Transverse colon (tissue), 4 donors: ENCODE results near the gene TPO. TPM values are rescaled to one million over a fixed set of nuclear protein-coding genes. Genes with fewer than 3 reads are reported as not detected.

Experiments used
- DNase-seq: peaks from one replicate; pipeline ENCODE4 v3.0.0-alpha.2; 2019
- H3K27ac ChIP-seq, 4 donors: fragments of 200-600 bp; sonication (generic); 2 replicates each; pipeline ENCODE4 v1.5.1; 2016 to 2018; ENCODE audit warnings: inconsistent platforms in 4 of 4
- H3K27me3 ChIP-seq: fragments of 200-600 bp; sonication (generic); 2 replicates; pipeline ENCODE4 v1.5.1; 2017; ENCODE audit warnings: inconsistent platforms
- H3K36me3 ChIP-seq, 4 donors: fragments of 200-600 bp; sonication (generic); 2 replicates each; pipeline ENCODE4 v1.5.1; 2017 to 2019; ENCODE audit warnings: inconsistent platforms in 4 of 4
- H3K4me1 ChIP-seq, 4 donors: fragments of 200-600 bp; sonication (generic); 2 replicates each; pipeline ENCODE4 v1.5.1; 2017 to 2020; ENCODE audit warnings: inconsistent platforms in 4 of 4
- H3K4me3 ChIP-seq, 4 donors: fragments of 200-600 bp; sonication (generic); 1 replicate in 1 of 4; 2 replicates in 3 of 4; pipeline versions ENCODE4 v1.5.1 to v1.6.1; 2017 to 2019; ENCODE audit warnings: inconsistent platforms in 4 of 4
- H3K9me3 ChIP-seq, 2 donors: fragments of 200-600 bp; sonication (generic); 2 replicates each; pipeline ENCODE4 v1.5.1; 2017 to 2019; ENCODE audit warnings: inconsistent platforms in 2 of 2
- EP300 ChIP-seq: sonication (generic); formaldehyde crosslinking; IDR thresholded peaks from one replicate; pipeline ENCODE4 v1.6.1; 2017; ENCODE audit warnings: antibody characterized with exemption, low read depth
- POLR2A ChIP-seq: fragments of 450-650 bp; IDR thresholded peaks from one replicate; pipeline ENCODE4 v1.6.1; 2016; ENCODE audit warnings: antibody characterized with exemption, mild to moderate bottlenecking, moderate library complexity
- POLR2AphosphoS5 ChIP-seq, 3 donors: sonication (generic); formaldehyde crosslinking; IDR thresholded peaks; one replicate each; pipeline ENCODE4 v1.6.1; 2016; ENCODE audit warnings: antibody characterized with exemption in 3 of 3
- WGBS, 2 donors: methylation state at CpG; one replicate each; pipeline ENCODE4 v1.1.5; 2018; ENCODE audit warnings: low coverage in 1 of 2; 5-methylcytosine and 5-hydroxymethylcytosine counted together
- in situ Hi-C, 4 donors: fragments of 200-750 bp; cut with MboI; loops; one replicate each; pipeline versions ENCODE4 v1.15.0 to v1.15.1; 2017; ENCODE audit warnings: low sequenced_read_pairs in 3 of 4, low pct_ligation_motif_present in 1 of 4, low pct_unique_long_range_greater_than_20kb in 1 of 4
- intact Hi-C: fragments of 100-400 bp; cut with DNase I; formaldehyde crosslinking; loops from one replicate; pipeline ENCODE4 v1.15.1; 2023; ENCODE audit warnings: low total_unique reads
- total RNA-seq, 4 donors: library from RNA; depleted of rRNA; stranded (reverse); fragments of >200 nt; gene quantifications; one replicate each; pipeline ENCODE4 v1.1.0, GENCODE V29; 2016
- TF ChIP-seq, protein P1 (sequence below), 5 experiments: fragments of 200-600 bp in 3 of 5; fragments of 450-650 bp in 2 of 5; sonication (generic) in 3 of 5; IDR thresholded peaks; 1 replicate in 2 of 5; 2 replicates in 3 of 5; pipeline ENCODE4 v1.5.1; 2016 to 2017; ENCODE audit warnings: antibody characterized with exemption in 5 of 5, inconsistent platforms in 3 of 5, mild to moderate bottlenecking in 2 of 5, moderate library complexity in 1 of 5

The TPO gene
- total RNA-seq, 4 donors from 2014 or later = 1.4 to 5.8 (median 3.8) TPM

GRCh38 chr2:1402064-1402463 lies 11.2 kb upstream of the TPO start:
- Histone ChIP-seq H3K27me3 (no peaks in the 10 kb centered on the region), H3K9me3 (no peaks in the 10 kb centered on the region), H3K36me3 (no peaks in the 10 kb centered on the region), H3K4me3 (no peak overlapping the region), H3K4me1 (no peaks in the 10 kb centered on the region), H3K27ac (no peak overlapping the region)
- no peak for DNase-seq
- intact Hi-C loops = no loop called here
- in situ Hi-C loops = no loop called here
- TF ChIP-seq, protein P1, sequence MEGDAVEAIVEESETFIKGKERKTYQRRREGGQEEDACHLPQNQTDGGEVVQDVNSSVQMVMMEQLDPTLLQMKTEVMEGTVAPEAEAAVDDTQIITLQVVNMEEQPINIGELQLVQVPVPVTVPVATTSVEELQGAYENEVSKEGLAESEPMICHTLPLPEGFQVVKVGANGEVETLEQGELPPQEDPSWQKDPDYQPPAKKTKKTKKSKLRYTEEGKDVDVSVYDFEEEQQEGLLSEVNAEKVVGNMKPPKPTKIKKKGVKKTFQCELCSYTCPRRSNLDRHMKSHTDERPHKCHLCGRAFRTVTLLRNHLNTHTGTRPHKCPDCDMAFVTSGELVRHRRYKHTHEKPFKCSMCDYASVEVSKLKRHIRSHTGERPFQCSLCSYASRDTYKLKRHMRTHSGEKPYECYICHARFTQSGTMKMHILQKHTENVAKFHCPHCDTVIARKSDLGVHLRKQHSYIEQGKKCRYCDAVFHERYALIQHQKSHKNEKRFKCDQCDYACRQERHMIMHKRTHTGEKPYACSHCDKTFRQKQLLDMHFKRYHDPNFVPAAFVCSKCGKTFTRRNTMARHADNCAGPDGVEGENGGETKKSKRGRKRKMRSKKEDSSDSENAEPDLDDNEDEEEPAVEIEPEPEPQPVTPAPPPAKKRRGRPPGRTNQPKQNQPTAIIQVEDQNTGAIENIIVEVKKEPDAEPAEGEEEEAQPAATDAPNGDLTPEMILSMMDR (IDR thresholded peaks at IDR 0.05) = no peak
- 77 to 80% methylated on average over 1 to 9 of the region's 9 CpGs for WGBS, 2 donors

DNA sequence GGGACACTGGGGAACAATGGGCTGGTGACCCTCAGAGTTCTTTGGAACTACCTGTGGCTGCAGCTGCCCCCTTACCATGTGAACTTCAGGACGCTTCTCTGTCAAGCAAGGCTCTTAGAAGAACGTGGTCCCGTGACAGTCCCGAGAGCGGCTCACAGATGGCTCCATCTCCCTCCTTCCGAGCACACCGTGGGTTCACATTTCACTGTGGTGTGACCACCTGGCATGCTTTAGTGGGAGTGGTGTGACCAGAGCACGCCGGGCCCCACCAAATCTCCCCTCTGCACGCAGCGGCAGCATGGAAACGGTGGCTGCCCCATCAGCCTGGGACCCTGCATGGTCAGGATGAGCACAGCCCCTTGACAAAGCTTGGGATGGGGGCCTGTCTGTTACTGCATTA lies 9.7 kb upstream of the TPO start:
- TF ChIP-seq POLR2AphosphoS5 (IDR thresholded peaks at IDR 0.05) (no peak), POLR2A (no peak), EP300 (no peak)
- TF ChIP-seq, protein P1 (IDR thresholded peaks at IDR 0.05) = no peak
- no peak for DNase-seq
- Histone ChIP-seq H3K4me1 (no peaks in the 10 kb centered on the region), H3K36me3 (no peaks in the 10 kb centered on the region), H3K27ac (no peak overlapping the region), H3K4me3 (no peak overlapping the region), H3K27me3 (no peaks in the 10 kb centered on the region), H3K9me3 (no peaks in the 10 kb centered on the region)
- 82% methylated on average over 12 of the region's 12 CpGs; no CpG with 5 or more reads in 1 of the 2 donors for WGBS, 2 donors
- in situ Hi-C loops (no loop called here), intact Hi-C loops (no loop called here)

DNA sequence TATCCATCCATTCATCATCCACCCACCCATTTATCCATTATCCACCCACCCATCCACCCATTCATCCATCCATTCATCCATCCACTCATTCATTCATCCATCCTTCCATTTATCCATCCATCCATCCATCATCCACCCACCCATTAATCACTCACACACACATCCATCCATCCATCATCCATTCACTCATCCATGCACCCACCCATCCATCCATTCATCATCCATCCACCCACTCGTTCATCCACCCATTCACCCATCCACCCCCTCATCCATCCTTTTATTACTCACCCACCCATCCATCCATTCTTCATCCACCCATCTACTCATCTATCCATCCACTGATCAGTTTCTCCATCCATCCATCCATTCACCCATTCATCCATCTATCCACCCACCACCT lies 8.1 kb upstream of the TPO start:
- H3K9me3 ChIP-seq = no peaks in the 10 kb centered on the region
- no peak overlapping the region for H3K4me3 ChIP-seq
- TF ChIP-seq POLR2AphosphoS5 (IDR thresholded peaks at IDR 0.05) (no peak), EP300 (no peak), POLR2A (no peak)
- TF ChIP-seq, protein P1 (IDR thresholded peaks at IDR 0.05) = no peak
- H3K36me3 ChIP-seq = no peaks in the 10 kb centered on the region
- in situ Hi-C loops = no loop called here
- H3K27ac ChIP-seq = no peak overlapping the region
- no peaks in the 10 kb centered on the region for H3K27me3 ChIP-seq
- DNase-seq = no peak
- H3K4me1 ChIP-seq = no peaks in the 10 kb centered on the region
- intact Hi-C loops = no loop called here
- WGBS, 2 donors = 62 to 67% methylated on average over 1 of the region's 1 CpG

DNA sequence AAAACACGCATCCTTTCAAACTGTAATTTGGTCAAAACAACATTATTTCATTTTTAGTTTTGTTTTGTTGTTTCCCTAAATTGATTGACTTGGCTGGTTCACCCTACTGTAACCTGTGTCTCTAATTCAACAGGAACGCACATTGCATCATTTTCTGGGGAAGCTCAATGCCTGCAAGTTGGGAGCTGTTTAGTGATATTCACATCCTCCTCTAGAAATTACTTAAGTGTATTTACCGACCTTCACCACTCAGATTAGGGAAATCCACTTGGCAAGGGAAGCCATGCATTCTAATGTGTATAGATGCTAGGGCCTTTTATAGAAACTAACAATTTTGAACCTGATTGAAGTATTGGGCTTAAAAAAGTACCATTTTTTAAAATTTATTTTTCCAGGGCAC lies 7.3 kb upstream of the TPO start:
- DNase-seq = no peak
- in situ Hi-C loops = no loop called here
- intact Hi-C loops = no loop called here
- Histone ChIP-seq H3K27ac (no peak overlapping the region), H3K36me3 (no peaks in the 10 kb centered on the region), H3K4me3 (no peak overlapping the region), H3K4me1 (no peaks in the 10 kb centered on the region), H3K9me3 (no peaks in the 10 kb centered on the region), H3K27me3 (no peaks in the 10 kb centered on the region)
- TF ChIP-seq POLR2A = no peak
- TF ChIP-seq EP300 = no peak
- TF ChIP-seq, protein P1 (IDR thresholded peaks at IDR 0.05) = no peak
- no peak for TF ChIP-seq POLR2AphosphoS5 (IDR thresholded peaks at IDR 0.05)
- 73 to 77% methylated on average over 3 of the region's 3 CpGs for WGBS, 2 donors
